CD4-positive, alpha-beta T cell treated with Interleukin-6 for 4 hours (primary cell): ENCODE data around the gene TAF3.
"Not testable (repeated sequence)": the region's sequence is repeated elsewhere in the genome, so short reads cannot be mapped to it uniquely, and the experiment has no call there.

ENCODE experiments used
- DNase-seq: peaks from one replicate; pipeline ENCODE4 v3.0.0-alpha.2; 2020; ENCODE audit warnings: mixed read lengths

The TAF3 gene

DNA sequence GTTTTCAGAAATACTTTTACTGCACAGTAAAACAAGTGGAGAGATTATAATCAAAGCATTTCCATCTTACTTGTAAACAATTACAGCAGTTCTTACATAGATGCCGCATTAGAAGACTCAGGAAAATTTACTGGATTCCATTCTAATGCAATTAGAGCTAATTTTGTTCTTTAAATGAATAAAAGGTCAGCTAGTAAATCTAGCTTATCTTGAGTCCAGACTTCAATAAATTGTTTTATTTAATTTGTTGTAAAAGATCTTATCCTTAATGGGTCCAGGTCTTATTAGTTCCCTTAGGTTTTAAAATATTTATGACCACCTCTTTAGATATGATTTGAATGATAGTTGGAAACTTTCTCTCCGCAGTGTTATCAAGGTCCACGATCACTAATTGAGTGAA is 166.0 kb downstream of the TAF3 start:
- no peak for DNase-seq

DNA sequence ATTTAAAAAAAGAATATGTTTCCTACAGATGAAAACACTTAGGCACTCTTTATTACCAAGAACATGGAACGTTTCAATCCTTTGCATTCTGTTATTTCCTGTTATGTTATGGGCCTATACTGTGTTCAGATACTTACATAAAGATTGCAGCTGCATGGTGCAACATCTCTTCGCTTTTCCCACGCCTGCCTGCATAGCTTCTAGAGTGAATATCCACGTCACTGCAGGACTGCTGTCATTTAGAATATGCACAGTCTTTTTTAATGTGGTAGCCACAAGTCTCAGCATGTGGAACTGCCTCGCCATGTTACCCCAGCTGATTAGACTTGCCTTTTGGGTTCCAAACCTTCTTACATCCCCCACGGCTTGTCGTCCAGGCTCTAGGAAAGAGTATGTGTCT is 166.6 kb downstream of the TAF3 start:
- no peak for DNase-seq

DNA sequence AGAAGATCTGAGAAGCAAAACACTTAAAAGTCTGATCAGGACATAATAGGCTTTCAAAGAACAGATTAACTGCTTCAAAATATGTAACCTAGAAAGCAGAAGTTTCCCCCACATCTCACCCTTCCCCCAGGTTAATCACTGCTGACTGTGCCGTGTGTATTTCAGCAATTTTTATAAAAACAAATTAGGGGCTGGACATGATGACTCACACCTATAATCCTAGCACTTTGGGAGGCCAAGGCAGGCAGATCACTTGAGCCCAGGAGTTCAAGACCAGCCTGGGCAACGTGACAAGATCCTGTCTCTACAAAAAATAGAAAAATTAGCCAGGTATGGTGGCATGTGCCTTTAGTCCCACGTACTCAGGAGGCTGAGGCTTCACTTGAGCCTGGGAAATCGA is 168.5 kb downstream of the TAF3 start:
- no peak for DNase-seq

DNA sequence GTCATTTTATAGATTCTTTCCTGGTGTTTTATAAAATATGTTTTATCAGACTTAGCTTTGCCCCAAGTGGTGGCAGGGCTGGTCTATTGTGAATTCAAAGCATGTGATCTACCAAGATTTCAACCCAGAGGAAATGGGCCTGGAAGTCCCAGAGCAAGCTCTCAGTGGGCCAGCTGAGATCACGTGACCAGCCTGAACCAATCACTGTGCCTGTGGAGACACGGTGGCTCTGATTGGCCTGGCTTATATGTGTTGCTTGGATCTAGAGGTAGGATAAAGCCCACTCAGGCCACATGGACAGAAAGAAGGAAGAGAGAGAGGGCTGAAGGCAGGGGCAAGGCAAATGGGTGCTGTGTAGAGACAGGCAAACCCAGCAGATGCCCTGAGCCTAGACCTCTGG is 170.7 kb downstream of the TAF3 start:
- DNase-seq = no peak

DNA sequence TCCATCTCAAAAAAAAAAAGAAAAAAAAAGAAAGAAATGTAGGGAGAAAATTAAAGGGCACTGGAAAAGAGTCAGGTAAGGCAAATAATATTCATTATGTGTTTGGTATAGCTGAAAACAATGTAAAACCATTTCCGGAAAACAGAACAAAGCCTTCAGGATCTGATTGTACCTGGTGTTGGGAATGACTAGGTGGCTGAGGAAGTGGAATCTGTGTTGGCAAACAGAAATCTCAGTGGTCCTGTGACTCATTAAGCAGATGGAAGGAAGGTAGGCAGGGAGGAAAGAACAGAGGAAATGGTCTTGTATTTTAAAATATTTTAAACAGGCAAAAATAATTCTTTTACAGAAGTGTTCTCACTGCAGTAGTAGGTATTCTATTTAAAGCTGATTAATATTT is 180.5 kb downstream of the TAF3 start:
- DNase-seq = no peak

DNA sequence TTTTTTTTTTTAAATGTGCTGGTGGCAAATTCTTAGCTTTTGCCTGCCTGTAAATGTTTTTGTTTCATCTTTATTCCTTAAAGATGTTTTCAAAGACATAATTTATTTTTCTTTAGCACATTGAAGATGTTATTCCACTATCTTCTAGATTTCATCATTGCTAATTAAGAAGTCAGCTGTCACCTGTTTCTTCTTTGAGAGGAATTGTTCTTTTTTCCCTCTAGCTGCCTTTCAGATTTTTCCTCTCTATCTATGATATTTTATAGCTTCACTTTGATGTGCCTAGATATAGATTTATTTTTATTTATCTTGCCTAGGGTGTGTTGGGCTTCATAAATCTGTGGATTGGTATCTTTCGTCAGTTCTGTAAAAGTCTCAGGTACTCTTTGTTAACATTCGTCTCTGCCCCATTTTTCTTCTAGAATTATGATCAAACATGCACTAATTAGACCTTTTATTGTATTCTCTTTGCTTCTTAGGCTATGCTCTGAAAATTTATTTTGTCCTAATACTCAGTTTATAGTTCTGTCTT is 186.2 kb downstream of the TAF3 start:
- no peak for DNase-seq

DNA sequence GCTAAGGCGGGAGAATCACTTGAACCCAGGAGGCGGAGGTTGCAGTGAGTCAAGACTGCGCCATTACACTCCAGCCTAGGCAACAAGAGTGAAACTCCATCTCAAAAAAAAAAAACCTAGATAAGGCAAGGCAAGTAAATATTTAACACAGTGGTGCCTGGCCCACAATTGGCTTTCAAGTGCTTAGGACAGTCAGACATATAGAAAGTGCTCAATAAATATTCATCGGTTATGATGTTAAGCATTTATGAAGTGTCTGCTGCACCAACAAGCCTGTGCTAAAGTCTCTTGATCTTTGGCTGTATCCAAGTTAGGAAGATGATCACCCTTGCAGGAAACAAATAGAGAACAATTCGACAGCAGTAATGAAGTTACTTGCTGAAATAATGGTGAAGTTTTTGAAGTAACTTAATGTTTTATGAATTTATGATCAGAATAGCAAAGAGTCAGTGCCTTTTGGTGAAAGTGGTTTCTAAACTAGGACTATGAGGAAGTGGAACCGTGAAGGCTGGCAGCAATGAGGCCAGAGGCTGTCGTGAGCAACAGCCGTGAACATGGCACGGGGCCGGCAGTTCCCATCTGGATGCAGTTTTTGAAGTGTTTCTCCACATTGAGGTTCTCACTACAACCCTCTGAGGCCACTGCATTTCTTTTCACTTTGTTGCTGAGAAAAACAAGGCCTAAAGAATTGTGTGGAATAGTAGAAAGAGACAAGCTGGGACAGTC is 188.1 kb downstream of the TAF3 start:
- no peak for DNase-seq

DNA sequence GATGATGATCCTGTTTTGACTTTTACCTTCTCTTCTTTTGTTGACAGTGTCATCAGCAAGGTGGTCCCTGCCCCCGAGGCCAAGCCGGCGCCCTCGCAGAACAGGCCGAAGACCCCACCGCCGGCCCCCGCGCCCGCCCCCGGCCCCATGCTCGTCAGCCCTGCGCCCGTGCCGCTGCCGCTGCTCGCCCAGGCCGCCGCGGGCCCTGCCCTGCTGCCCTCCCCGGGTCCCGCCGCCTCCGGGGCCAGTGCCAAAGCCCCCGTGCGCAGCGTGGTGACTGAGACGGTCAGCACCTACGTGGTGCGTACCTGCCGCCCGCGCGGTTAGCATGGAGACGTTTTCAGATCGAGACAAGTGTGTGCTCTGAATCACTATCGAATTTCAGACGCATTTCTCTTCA is 190.7 kb downstream of the TAF3 start:
- no peak for DNase-seq

DNA sequence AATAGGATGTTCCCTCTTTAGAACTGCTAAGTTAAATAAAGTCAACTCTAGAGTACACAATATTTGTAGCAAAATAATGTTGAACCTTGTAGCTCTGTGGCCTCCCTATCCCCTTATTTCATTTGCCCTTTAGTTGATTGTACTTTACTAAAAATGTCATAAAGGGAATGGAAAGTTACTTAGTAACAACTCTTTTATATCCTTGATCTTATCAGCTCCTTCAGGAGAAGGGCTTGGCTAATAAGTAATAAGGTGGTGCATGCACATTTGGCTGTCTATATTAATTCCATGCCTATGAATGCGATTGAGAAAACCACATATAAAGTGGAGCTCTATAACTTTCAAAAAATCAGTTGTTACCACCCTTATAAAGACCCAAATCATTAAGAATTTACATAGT is 194.7 kb downstream of the TAF3 start:
- no peak for DNase-seq

DNA sequence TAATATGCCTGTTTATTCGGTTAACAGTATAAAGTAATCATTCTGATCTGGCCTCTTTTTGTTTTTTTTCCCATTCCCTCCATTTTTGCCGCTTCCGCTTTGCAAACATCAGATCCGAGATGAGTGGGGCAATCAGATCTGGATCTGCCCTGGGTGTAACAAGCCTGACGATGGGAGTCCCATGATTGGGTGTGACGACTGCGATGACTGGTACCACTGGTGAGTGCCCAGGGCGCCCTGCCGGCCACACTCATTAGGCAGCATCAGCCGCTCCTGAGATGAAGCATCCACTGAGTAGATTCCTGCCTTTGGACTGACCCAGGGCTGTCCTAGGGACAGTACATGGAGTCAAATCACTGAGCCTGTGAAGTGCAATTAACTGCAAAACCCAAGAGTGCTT is 195.3 kb downstream of the TAF3 start:
- no peak for DNase-seq

DNA sequence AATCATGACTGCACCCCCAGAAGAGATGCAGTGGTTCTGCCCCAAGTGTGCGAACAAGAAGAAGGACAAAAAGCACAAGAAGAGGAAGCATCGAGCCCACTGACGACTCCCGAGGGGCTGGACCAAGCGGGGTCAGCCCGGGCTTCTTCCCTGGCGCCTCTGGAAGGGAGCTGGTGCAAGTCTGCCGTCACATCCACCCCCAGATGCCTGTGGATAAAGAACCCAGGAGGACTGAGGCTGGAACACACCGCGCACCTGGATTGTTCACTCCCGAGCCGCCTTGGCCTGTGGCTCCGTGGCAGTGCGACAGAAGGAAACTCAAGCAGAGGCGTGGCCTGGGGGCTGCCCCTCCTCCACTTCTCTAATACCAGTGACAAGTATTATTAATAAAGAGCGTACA is 196.3 kb downstream of the TAF3 start:
- DNase-seq = no peak

DNA sequence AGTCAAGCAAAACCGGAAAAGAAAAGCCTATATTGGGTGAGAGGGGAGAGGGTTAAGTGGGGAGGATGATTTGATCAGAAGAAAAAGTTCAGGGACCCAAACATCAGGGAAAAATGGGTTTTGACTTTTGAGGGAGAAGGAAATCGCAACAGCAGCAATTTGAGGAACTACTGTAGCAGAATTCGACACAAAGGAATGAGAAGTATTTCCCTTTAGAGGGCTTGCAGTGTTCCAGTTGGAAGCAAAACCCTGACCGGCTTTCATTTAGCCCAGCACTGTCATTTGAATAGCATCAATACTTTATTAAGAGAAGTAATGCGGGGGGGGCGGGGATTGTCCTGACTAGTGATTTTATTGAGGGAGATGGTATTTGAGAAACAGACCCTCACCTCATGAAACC is 199.0 kb downstream of the TAF3 start:
- DNase-seq = no peak

DNA sequence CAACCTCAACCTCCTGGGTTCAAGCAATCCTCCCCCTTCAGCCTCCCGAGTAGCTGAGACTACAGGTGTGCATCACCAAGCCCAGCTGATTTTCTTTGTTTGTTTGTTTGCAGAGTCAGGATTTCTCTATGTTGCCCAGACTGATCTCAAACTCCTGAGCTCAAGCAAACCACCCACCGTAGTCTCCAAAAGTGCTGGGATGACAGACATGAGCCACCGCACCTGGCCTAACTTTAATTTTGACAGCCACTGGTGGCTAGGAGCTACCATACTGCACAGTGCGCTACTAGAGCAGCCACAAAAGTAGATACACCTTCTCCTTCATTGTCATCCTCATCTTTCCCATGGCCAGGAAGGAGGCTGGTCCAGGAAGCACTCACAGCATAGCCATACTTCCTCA is 205.0 kb downstream of the TAF3 start:
- no peak for DNase-seq

DNA sequence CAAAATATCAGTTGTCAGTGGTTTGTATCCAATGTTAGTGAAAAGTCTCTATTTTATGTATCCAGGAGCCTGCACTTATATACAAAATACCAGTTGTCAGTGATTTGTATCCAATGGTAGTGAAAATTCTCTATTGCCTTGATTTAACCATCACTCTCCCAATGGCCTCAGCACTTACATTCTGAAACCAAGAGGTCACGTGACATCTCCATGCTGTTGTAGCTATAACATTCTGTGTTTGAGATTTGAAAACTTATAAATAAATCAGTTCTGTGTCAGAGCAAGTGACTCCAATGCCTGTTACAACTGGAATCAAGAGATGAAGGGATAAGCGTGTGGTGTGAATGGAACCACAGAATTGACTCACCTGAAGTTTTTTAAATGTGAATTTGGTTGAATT is 205.5 kb downstream of the TAF3 start:
- DNase-seq = no peak

DNA sequence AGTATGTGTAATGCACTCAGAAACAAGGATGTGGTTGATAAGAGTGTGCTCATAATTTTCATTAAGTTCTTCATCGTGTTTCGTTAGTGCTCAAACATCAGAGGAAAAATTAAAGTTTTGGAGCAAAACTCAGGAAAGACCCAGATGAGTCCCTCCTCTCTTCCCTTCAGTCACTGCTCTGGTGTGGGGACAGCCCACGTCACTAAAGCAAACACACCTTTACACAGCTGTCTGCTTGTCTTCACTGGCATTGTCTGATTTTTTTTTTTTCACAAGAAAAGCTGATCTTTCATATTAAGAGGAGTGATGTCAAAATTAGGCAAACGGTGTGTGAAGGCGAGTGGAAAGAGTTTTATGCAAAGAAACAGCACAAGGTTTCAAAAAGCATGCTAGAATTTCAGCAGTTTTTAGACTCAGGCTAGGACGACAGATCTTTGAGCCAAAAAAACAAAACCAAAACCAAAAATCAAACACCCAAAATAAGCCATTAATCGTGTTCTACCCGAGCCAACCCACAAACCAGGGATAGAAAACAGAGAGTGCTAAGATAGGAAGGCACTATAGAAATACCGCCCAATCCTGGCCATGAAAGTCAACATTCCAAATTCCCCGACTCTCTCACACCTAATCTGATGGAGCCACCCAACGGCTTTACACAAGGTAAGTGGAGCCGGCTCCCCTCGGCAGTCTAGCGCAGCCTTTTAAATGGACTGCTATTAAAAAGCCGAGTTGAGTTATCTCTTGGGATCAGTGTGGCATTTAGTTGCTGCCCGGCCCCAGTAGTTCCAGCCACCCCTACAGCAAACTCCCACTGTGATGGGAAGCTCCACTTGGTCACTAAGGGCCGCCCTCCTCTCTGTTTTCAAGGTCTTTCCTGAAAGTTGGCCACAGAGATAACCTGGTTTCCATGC is 208.3 kb downstream of the TAF3 start:
- no peak for DNase-seq

DNA sequence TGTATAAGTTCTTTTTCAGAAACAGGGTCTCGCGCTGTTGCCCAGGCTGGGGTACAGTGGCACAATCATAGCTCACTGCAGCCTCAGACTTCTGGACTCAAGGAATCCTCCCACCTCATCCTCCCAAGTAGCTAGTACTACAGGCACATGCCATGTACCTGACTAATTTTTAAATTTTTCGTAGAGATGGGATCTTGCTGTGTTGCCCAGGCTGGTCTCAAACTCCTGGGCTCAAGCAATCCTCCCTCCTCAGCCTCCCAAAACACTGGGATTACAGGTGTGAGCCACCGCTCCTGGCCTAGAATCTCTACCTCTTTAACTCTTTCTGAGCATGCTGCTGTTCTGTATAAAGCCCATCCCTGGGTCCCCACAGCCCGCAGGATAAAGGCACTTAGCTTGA is 212.9 kb downstream of the TAF3 start:
- DNase-seq = not testable (repeated sequence)

DNA sequence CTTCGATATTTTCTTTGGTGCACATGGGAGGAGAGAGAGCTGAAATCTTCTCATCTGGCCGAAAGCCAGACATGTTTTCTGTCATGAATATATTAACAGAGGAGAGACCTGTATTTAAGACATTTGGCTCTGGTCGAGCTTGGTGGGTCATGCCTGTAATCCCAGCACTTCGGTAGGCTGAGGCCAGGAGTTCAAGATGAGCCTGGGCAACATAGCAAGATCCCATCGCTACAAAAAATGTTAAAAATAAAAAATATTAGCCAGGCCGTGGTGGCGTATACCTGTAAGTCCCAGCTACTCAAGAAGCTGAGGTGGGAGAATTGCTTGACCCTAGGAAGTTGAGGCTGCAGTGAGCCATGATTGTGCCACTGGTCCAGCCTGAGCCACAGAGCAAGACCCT is 214.3 kb downstream of the TAF3 start:
- no peak for DNase-seq

DNA sequence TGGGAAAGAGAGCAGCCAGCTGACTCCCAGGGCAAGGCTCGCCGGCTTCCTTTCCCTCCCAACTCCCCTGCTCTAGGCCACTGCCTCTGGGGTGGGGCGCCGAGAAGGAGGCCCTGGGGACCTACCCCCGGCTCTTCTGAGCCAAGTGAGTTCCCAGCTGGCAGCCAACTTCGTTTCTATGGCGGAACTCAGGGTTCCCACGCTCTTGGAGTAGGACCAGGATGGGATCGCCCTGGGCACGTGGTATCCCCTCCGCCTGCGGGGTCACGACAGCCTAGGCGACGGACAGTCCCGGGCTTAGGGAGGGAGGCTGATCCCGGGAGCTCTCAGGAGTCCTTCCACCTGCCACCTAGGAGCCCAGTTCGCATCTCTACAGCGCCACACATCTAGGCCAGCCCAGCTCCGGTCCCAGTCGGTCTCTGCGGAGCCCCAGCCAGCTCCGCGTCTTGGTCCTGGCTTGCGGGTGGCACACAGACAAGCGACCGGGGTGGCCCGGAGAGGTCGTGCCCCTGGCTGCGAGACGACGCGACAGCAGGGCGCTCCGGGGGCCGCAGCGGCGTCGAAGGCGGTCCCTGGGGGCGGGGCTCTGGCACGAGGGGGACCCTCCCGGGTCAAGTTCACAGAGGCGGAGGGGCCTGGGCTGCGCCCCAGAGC is 215.6 kb downstream of the TAF3 start:
- DNase-seq = no peak

DNA sequence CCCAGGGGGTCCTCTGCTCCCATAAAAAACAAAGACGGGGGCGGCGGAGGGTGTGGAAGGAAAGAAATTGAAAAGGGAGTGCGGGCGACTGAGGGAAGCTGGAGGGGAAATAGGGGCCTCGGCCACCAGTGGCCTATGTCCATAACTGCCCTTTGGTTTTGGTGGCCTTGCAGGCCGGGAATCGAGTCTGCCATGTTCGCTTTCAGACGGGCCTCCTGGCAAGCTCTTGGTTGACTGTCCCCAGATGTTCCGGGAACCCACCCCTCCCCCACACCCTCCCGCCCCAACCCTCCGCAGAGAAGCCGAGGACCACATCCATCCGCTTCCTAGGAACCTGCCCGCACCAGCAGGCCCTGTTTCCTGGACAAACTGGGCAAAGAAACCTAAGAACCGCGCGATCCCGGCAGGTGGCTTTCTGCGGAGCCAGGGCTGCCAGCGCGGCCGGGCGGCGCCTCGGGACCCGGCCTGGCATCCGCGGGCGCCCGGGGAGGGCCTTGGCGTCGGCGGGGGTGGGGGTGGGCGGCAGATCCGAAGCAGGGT is 216.2 kb downstream of the TAF3 start:
- no peak for DNase-seq

DNA sequence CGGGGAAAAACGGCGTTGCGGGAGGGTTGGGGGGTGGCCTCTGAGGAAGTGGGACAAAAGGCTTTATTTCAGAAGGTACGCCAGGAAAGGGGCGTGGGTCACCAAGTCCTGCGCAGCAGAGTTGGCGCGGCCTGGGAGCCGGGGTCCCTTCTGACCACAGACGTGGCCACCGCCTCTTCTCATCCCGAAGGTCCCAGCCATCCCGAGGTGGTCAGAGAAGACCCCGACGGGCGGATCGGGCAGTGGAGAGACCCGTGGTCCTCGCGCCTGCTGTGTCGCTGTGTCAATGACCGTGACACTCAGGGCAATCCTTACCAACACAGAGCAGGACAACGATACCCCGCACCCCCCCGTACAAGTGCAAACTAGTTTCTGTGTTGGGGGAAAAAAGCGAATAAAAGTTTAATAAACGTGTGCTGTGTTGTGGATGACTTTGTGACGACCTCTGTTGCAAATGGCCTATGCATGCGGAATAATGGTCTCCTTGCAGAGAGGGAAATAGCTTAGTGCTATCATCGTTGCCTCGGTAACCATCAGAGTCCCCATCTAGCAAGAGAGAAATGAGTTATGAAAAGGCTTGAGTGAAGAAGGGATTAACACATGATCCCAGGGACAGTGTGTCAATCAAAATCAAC is 216.8 kb downstream of the TAF3 start:
- no peak for DNase-seq

DNA sequence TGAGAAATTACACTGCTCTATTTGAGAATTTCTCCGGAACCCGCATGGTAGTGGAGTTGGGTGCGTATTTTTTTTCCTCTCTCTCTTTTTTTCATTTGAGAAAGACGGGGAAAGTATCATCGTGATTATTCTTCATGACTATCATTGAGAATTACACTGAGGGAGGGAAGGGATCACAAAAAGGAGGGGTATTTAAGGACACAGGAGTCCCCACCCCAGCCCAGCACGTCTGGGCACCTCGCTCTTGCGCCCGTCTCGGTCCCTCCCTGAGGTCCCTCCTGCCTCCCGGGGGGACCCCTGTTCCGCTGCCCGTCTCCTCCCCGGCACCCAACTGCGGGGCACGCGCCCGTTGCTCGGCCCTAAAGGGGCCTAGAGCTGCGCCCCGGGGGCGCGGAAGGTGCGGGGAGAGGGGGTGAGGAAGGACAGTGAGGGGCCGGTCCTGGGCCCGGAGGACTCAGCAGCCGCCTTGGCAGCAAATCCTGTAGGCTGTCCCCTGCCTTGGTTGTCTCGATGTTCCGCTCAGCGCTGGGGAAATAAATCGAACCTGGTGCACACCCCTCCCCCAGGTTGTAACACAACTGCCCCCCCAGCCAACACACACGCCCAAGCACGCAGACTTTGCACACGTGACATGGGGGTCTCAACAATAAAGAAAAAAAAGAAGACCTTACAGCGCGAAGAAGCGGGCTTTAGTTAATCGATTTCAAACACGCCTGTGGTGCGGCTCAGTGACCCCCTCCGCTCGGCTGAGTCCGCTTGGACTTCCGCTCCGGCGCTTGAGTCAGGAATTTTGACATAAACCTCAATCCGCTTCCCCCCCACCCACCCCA is 217.6 kb downstream of the TAF3 start:
- no peak for DNase-seq
